HepG2 (cell line): Measurements from ENCODE around the gene DLEC1. TPM values are rescaled to one million over a fixed set of nuclear protein-coding genes. Genes with fewer than 3 reads are reported as not detected.

Experiments used
- ARID5B ChIP-seq: IDR thresholded peaks from 2 replicates; pipeline ENCODE4 v1.4.0; 2020; ENCODE audit warnings: mild to moderate bottlenecking, missing genetic modification reagents
- DMAP1 ChIP-seq: IDR thresholded peaks from 2 replicates; pipeline ENCODE4 v1.6.1; 2016
- DRAP1 ChIP-seq: IDR thresholded peaks from 2 replicates; pipeline ENCODE4 v1.6.1; 2016; ENCODE audit warnings: missing genetic modification reagents, missing compliant biosample characterization
- GPN1 ChIP-seq: sonication (generic); formaldehyde crosslinking; IDR thresholded peaks from 2 replicates; pipeline ENCODE4 v1.5.1; 2020; ENCODE audit warnings: missing genetic modification reagents, borderline replicate concordance
- ISX ChIP-seq: sonication (generic); formaldehyde crosslinking; conservative IDR thresholded peaks from 2 replicates; pipeline ENCODE4 v1.5.0; 2020; ENCODE audit warnings: missing genetic modification reagents
- KDM3A ChIP-seq: IDR thresholded peaks from 2 replicates; pipeline ENCODE4 v1.6.1; 2018; ENCODE audit warnings: low read depth, missing compliant biosample characterization
- KDM5A ChIP-seq: fragments of 200-600 bp; sonication (generic); IDR thresholded peaks from 2 replicates; pipeline ENCODE4 v1.7.0; 2018; ENCODE audit warnings: antibody characterized with exemption, mild to moderate bottlenecking, low read length, borderline replicate concordance
- NR2F1 ChIP-seq, 2 experiments: fragments of 450-650 bp in 1 of 2; formaldehyde crosslinking in 1 of 2; IDR thresholded peaks; 2 replicates each; pipeline versions ENCODE4 v1.5.0 to v1.6.1; 2016 to 2020; ENCODE audit warnings: mild to moderate bottlenecking in 1 of 2, missing compliant biosample characterization in 1 of 2, missing genetic modification reagents in 1 of 2, moderate library complexity in 1 of 2
- PRPF4 ChIP-seq: fragments of 200-400 bp; formaldehyde crosslinking; IDR thresholded peaks from 2 replicates; pipeline ENCODE4 v1.6.1; 2016; ENCODE audit warnings: low read length, low read depth; ENCODE audit not compliant: poor library complexity, severe bottlenecking
- SAP130 ChIP-seq: IDR thresholded peaks from 2 replicates; pipeline ENCODE4 v1.6.1; 2016; ENCODE audit warnings: low read depth
- SMC3 ChIP-seq: IDR thresholded peaks from 2 replicates; pipeline ENCODE4 v1.6.1; 2011; ENCODE audit warnings: low read length, improper control_type of control experiment
- SOX6 ChIP-seq, 2 experiments: fragments of 450-650 bp in 1 of 2; sonication (generic) in 1 of 2; formaldehyde crosslinking in 1 of 2; IDR thresholded peaks; 2 replicates each; pipeline versions ENCODE4 v1.4.0 to v1.6.1; 2017 to 2020; ENCODE audit warnings: antibody characterized with exemption in 1 of 2, mild to moderate bottlenecking in 1 of 2, missing genetic modification reagents in 1 of 2
- TBP ChIP-seq: sonication (generic); formaldehyde crosslinking; IDR thresholded peaks from 2 replicates; pipeline ENCODE4 v1.5.0; 2020; ENCODE audit warnings: missing genetic modification reagents
- TCF12 ChIP-seq, 2 experiments: fragments of 450-650 bp in 1 of 2; sonication (generic) in 1 of 2; formaldehyde crosslinking in 1 of 2; IDR thresholded peaks; 2 replicates each; pipeline versions ENCODE4 v1.6.1 to v1.8.0; 2017 to 2022; ENCODE audit warnings: antibody characterized with exemption in 1 of 2, mild to moderate bottlenecking in 1 of 2, missing genetic modification reagents in 1 of 2, moderate library complexity in 1 of 2
- YEATS2 ChIP-seq: sonication (generic); formaldehyde crosslinking; IDR thresholded peaks from 2 replicates; pipeline ENCODE4 v1.4.0; 2020; ENCODE audit warnings: missing genetic modification reagents, borderline replicate concordance
- ZBTB21 ChIP-seq: sonication (generic); formaldehyde crosslinking; IDR thresholded peaks from 2 replicates; pipeline ENCODE4 v1.4.0; 2020; ENCODE audit warnings: missing genetic modification reagents
- ZFP1 ChIP-seq: IDR thresholded peaks from 2 replicates; pipeline ENCODE4 v1.6.1; 2016
- ZFP36 ChIP-seq: fragments of 150-350 bp; IDR thresholded peaks from 2 replicates; pipeline ENCODE4 v1.6.1; 2018; ENCODE audit warnings: borderline replicate concordance, low read length, low read depth; ENCODE audit not compliant: partially characterized antibody
- ZNF205 ChIP-seq: IDR thresholded peaks from 2 replicates; pipeline ENCODE4 v1.6.1; 2018; ENCODE audit warnings: missing biosample characterization, missing genetic modification reagents
- ZNF547 ChIP-seq: sonication (generic); formaldehyde crosslinking; IDR thresholded peaks from 2 replicates; pipeline ENCODE4 v1.5.1; 2020; ENCODE audit warnings: mild to moderate bottlenecking, missing genetic modification reagents
- ZNF558 ChIP-seq: sonication (generic); formaldehyde crosslinking; IDR thresholded peaks from 2 replicates; pipeline ENCODE4 v1.9.0; 2022; ENCODE audit warnings: mild to moderate bottlenecking, missing genetic modification reagents, borderline replicate concordance
- ZNF782 ChIP-seq: sonication (generic); formaldehyde crosslinking; IDR thresholded peaks from 2 replicates; pipeline ENCODE4 v1.4.0; 2020; ENCODE audit warnings: missing genetic modification reagents, mild to moderate bottlenecking, borderline replicate concordance
- polyA plus RNA-seq, 8 experiments: library from polyadenylated mRNA; depleted of rRNA in 3 of 8; stranded (reverse) in 7 of 8; unstranded in 1 of 8; fragments of >200 nt; fragmentation: Illumina TruSeq in 4 of 8; extraction: Trizol in 4 of 8; gene quantifications; 2 replicates each; pipeline versions ENCODE4 v1.2.1 to v1.2.3, GENCODE V29; 2011 to 2016; ENCODE audit warnings: low read depth in 4 of 8, missing spikeins in 1 of 8, mixed read lengths in 1 of 8; ENCODE audit not compliant: insufficient read depth in 1 of 8
- total RNA-seq, 5 experiments: library from RNA; depleted of rRNA; stranded (reverse); fragments of >200 nt; fragmentation: Illumina TruSeq; extraction: Trizol; gene quantifications; 2 replicates each; pipeline ENCODE4 v1.2.3, GENCODE V29; 2016; ENCODE audit warnings: low read depth in 1 of 5
- TF ChIP-seq, protein P1 (sequence below): sonication (generic); formaldehyde crosslinking; conservative IDR thresholded peaks from 2 replicates; pipeline ENCODE4 v1.4.0; 2020; ENCODE audit warnings: missing genetic modification reagents
- TF ChIP-seq, protein P2 (sequence below): sonication (generic); formaldehyde crosslinking; IDR thresholded peaks from 2 replicates; pipeline ENCODE4 v1.8.0; 2022; ENCODE audit warnings: mild to moderate bottlenecking, missing genetic modification reagents, moderate library complexity

The DLEC1 gene
- total and polyA plus RNA-seq, 2 of the 13 experiments (the other 11 are each of a cell fraction or from before 2014, with no cell fraction given): 0.09 TPM; not detected in 1

DNA sequence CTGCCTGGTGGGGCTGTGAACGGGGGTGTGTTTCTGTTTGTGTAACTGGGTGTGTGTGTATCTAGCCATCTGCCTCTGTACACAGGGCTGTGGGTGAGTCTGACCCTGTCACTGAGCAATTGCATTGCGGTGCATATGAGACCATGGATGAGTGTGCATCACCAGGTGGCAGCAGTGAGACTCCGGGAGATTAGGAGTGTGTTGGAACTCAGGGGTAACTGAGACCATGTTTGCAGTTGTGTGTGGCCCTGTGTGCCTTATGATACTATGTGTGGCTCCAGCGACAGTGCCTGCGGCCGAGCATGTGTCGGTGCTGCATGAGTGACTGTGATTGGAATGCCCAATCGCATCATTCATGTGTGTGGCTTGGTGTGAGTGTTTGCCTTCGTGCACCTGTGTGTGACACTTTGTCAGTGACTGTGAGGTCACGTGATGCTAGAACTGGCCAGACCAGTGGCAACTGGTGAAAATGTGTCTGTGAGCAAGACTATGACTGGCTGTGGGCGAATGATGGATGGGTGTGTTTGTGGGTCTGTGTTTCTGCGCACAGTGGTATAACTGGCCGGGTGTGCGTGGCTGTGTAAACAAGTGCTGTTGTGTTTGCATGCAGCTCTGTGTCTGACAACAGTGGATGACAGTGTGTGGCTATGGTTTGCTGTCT is 34.5 kb upstream of the DLEC1 start (continued):
- TF ChIP-seq TBP (CRISPR knock-in tag): no peak
- no peak for TF ChIP-seq TCF12 (IDR thresholded peaks at IDR 0.05)
- TF ChIP-seq TCF12 (CRISPR knock-in tag; IDR thresholded peaks at IDR 0.05): no peak
- TF ChIP-seq, protein P1, sequence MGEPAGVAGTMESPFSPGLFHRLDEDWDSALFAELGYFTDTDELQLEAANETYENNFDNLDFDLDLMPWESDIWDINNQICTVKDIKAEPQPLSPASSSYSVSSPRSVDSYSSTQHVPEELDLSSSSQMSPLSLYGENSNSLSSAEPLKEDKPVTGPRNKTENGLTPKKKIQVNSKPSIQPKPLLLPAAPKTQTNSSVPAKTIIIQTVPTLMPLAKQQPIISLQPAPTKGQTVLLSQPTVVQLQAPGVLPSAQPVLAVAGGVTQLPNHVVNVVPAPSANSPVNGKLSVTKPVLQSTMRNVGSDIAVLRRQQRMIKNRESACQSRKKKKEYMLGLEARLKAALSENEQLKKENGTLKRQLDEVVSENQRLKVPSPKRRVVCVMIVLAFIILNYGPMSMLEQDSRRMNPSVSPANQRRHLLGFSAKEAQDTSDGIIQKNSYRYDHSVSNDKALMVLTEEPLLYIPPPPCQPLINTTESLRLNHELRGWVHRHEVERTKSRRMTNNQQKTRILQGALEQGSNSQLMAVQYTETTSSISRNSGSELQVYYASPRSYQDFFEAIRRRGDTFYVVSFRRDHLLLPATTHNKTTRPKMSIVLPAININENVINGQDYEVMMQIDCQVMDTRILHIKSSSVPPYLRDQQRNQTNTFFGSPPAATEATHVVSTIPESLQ: no peak
- peak; percentile 91 for TF ChIP-seq SAP130 (CRISPR knock-in tag)
- TF ChIP-seq YEATS2: 0 out of 2 replicates have a peak, but pooled peaks have one; percentile 22
- no peak for TF ChIP-seq DRAP1 (CRISPR knock-in tag)
- no peak for TF ChIP-seq KDM3A
- TF ChIP-seq ZNF205: peak; percentile 86
- peak; percentile 27; the same call in 1 of the 2 replicates for TF ChIP-seq ARID5B (CRISPR knock-in tag)
- no peak for TF ChIP-seq PRPF4
- TF ChIP-seq, protein P2, sequence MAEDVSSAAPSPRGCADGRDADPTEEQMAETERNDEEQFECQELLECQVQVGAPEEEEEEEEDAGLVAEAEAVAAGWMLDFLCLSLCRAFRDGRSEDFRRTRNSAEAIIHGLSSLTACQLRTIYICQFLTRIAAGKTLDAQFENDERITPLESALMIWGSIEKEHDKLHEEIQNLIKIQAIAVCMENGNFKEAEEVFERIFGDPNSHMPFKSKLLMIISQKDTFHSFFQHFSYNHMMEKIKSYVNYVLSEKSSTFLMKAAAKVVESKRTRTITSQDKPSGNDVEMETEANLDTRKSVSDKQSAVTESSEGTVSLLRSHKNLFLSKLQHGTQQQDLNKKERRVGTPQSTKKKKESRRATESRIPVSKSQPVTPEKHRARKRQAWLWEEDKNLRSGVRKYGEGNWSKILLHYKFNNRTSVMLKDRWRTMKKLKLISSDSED (CRISPR knock-in tag): no peak
- TF ChIP-seq DMAP1 (CRISPR knock-in tag): no peak
- no peak; the same call in none of the 2 replicates for TF ChIP-seq ZBTB21 (CRISPR knock-in tag)
- TF ChIP-seq NR2F1 (CRISPR knock-in tag; IDR thresholded peaks at IDR 0.05): no peak
- TF ChIP-seq ZNF558: no peak
- peak; percentile 40; the same call in 1 of the 2 replicates for TF ChIP-seq ZNF547 (CRISPR knock-in tag)
- TF ChIP-seq GPN1 (CRISPR knock-in tag): no peak
- TF ChIP-seq ZFP36: no peak
- peak; percentile 84 for TF ChIP-seq SMC3
- no peak for TF ChIP-seq ZNF782 (CRISPR knock-in tag)
- TF ChIP-seq SOX6 (IDR thresholded peaks at IDR 0.05): no peak
- peak; percentile 43 for TF ChIP-seq SOX6 (CRISPR knock-in tag; IDR thresholded peaks at IDR 0.05)
- no peak for TF ChIP-seq ZFP1 (CRISPR knock-in tag)
- no peak for TF ChIP-seq KDM5A
- TF ChIP-seq ISX: no peak
